ENCODE results near the gene DCC. TPM values are rescaled to one million over a fixed set of nuclear protein-coding genes. Genes with fewer than 3 reads are reported as not detected.

Gene DCC
- total RNA-seq, 1 experiment from 2014 or later: not detected

GRCh38 chr18:52370841-52371240, 30.8 kb downstream of the DCC start:
- Histone ChIP-seq H3K4me1 (replicated peaks) (no peaks in the 10 kb centered on the region), H3K4me3 (no peak overlapping the region)

GRCh38 chr18:52376104-52376503, 36.1 kb downstream of the DCC start:
- H3K4me3 ChIP-seq: no peak overlapping the region
- no peaks in the 10 kb centered on the region; the same call in 1 of the 2 replicates for H3K9me3 ChIP-seq (replicated peaks)
- no peaks in the 10 kb centered on the region for H3K27me3 ChIP-seq (replicated peaks)
- H3K4me1 ChIP-seq (replicated peaks): no peaks in the 10 kb centered on the region
- no peak for DNase-seq (ENCODE audit: low read depth in 1 of 2, low spot score in 2 of 2)
- no peak overlapping the region for H3K27ac ChIP-seq
- no peaks in the 10 kb centered on the region for H3K36me3 ChIP-seq

More at GRCh38 chr18:52370841-52371240, 30.8 kb downstream of the DCC start:
- Histone ChIP-seq H3K27ac (no peak overlapping the region), H3K9me3 (replicated peaks) (no peaks in the 10 kb centered on the region; the same call in 1 of the 2 replicates), H3K27me3 (replicated peaks) (no peaks in the 10 kb centered on the region), H3K36me3 (no peaks in the 10 kb centered on the region)
- DNase-seq (ENCODE audit: low read depth in 1 of 2, low spot score in 2 of 2): no peak

GRCh38 chr18:52377094-52377493, 37.1 kb downstream of the DCC start:
- DNase-seq (ENCODE audit: low read depth in 1 of 2, low spot score in 2 of 2): no peak
- H3K27ac ChIP-seq: no peak overlapping the region
- no peaks in the 10 kb centered on the region for H3K9me3 ChIP-seq (replicated peaks)
- H3K36me3 ChIP-seq: no peaks in the 10 kb centered on the region
- no peaks in the 10 kb centered on the region for H3K27me3 ChIP-seq (replicated peaks)
- no peaks in the 10 kb centered on the region for H3K4me1 ChIP-seq (replicated peaks)
- no peak overlapping the region for H3K4me3 ChIP-seq

- no peaks in the 10 kb centered on the region for H3K9me3 ChIP-seq (replicated peaks)
- no peaks in the 10 kb centered on the region for H3K4me1 ChIP-seq (replicated peaks)
- no peak overlapping the region for H3K4me3 ChIP-seq
- DNase-seq (ENCODE audit: low read depth in 1 of 2, low spot score in 2 of 2): no peak
- no peaks in the 10 kb centered on the region for H3K36me3 ChIP-seq
- no peaks in the 10 kb centered on the region for H3K27me3 ChIP-seq (replicated peaks)
- no peak overlapping the region for H3K27ac ChIP-seq
Measured at GRCh38 chr18:52386306-52386705, 46.3 kb downstream of the DCC start.

GRCh38 chr18:52387175-52387574, 47.2 kb downstream of the DCC start:
- H3K27ac ChIP-seq: no peak overlapping the region
- no peaks in the 10 kb centered on the region for H3K27me3 ChIP-seq (replicated peaks)
- DNase-seq (ENCODE audit: low read depth in 1 of 2, low spot score in 2 of 2): no peak
- no peaks in the 10 kb centered on the region; the same call in 1 of the 2 replicates for H3K9me3 ChIP-seq (replicated peaks)
- H3K36me3 ChIP-seq: no peaks in the 10 kb centered on the region
- H3K4me3 ChIP-seq: no peak overlapping the region
- no peaks in the 10 kb centered on the region for H3K4me1 ChIP-seq (replicated peaks)

GRCh38 chr18:52391810-52392559, 52.0 kb downstream of the DCC start:
- Histone ChIP-seq H3K9me3 (replicated peaks) (no peaks in the 10 kb centered on the region; the same call in 1 of the 2 replicates), H3K27me3 (replicated peaks) (no peaks in the 10 kb centered on the region), H3K4me1 (replicated peaks) (no peaks in the 10 kb centered on the region), H3K27ac (no peak overlapping the region), H3K4me3 (no peak overlapping the region), H3K36me3 (no peaks in the 10 kb centered on the region)
- DNase-seq (ENCODE audit: low read depth in 1 of 2, low spot score in 2 of 2): no peak

- Histone ChIP-seq H3K27me3 (replicated peaks) (no peaks in the 10 kb centered on the region), H3K4me1 (replicated peaks) (no peaks in the 10 kb centered on the region), H3K36me3 (no peaks in the 10 kb centered on the region), H3K4me3 (no peak overlapping the region), H3K9me3 (replicated peaks) (no peaks in the 10 kb centered on the region; the same call in 1 of the 2 replicates), H3K27ac (no peak overlapping the region)
- no peak for DNase-seq (ENCODE audit: low read depth in 1 of 2, low spot score in 2 of 2)
Measured at GRCh38 chr18:52394602-52395001, 54.6 kb downstream of the DCC start.

GRCh38 chr18:52395146-52395852, 55.3 kb downstream of the DCC start:
- Histone ChIP-seq H3K27me3 (replicated peaks) (no peaks in the 10 kb centered on the region), H3K9me3 (replicated peaks) (no peaks in the 10 kb centered on the region; the same call in 1 of the 2 replicates), H3K36me3 (no peaks in the 10 kb centered on the region), H3K27ac (no peak overlapping the region), H3K4me3 (no peak overlapping the region), H3K4me1 (replicated peaks) (no peaks in the 10 kb centered on the region)
- DNase-seq (ENCODE audit: low read depth in 1 of 2, low spot score in 2 of 2): no peak

- DNase-seq (ENCODE audit: low read depth in 1 of 2, low spot score in 2 of 2): no peak
Measured at GRCh38 chr18:52401236-52401635, 61.2 kb downstream of the DCC start.

GRCh38 chr18:52402814-52403213, 62.8 kb downstream of the DCC start:
- H3K27ac ChIP-seq: no peak overlapping the region
- H3K4me3 ChIP-seq: no peak overlapping the region
- H3K9me3 ChIP-seq (replicated peaks): peaks cover 3% of the 10 kb centered on the region; the same call in 1 of the 2 replicates
- H3K27me3 ChIP-seq (replicated peaks): no peaks in the 10 kb centered on the region
- H3K4me1 ChIP-seq (replicated peaks): no peaks in the 10 kb centered on the region
- DNase-seq (ENCODE audit: low read depth in 1 of 2, low spot score in 2 of 2): no peak
- no peaks in the 10 kb centered on the region for H3K36me3 ChIP-seq

More at GRCh38 chr18:52401236-52401635, 61.2 kb downstream of the DCC start:
- peaks cover 3% of the 10 kb centered on the region; the same call in 1 of the 2 replicates for H3K9me3 ChIP-seq (replicated peaks)
- no peak overlapping the region for H3K4me3 ChIP-seq
- H3K27me3 ChIP-seq (replicated peaks): no peaks in the 10 kb centered on the region
- H3K36me3 ChIP-seq: no peaks in the 10 kb centered on the region
- H3K27ac ChIP-seq: no peak overlapping the region
- no peaks in the 10 kb centered on the region for H3K4me1 ChIP-seq (replicated peaks)

- H3K9me3 ChIP-seq (replicated peaks): peaks cover 3% of the 10 kb centered on the region; the same call in 1 of the 2 replicates
- no peaks in the 10 kb centered on the region for H3K27me3 ChIP-seq (replicated peaks)
- no peaks in the 10 kb centered on the region for H3K4me1 ChIP-seq (replicated peaks)
- no peaks in the 10 kb centered on the region for H3K36me3 ChIP-seq
- H3K27ac ChIP-seq: no peak overlapping the region
- DNase-seq (ENCODE audit: low read depth in 1 of 2, low spot score in 2 of 2): no peak
- no peak overlapping the region for H3K4me3 ChIP-seq
Measured at GRCh38 chr18:52403291-52404021, 63.5 kb downstream of the DCC start.

- no peak overlapping the region for H3K27ac ChIP-seq
- no peak for DNase-seq (ENCODE audit: low read depth in 1 of 2, low spot score in 2 of 2)
- no peak overlapping the region for H3K4me3 ChIP-seq
- no peaks in the 10 kb centered on the region for H3K36me3 ChIP-seq
- H3K4me1 ChIP-seq (replicated peaks): no peaks in the 10 kb centered on the region
- peaks cover 4% of the 10 kb centered on the region; the same call in 1 of the 2 replicates for H3K9me3 ChIP-seq (replicated peaks)
- H3K27me3 ChIP-seq (replicated peaks): no peaks in the 10 kb centered on the region
Measured at GRCh38 chr18:52408800-52409302, 68.9 kb downstream of the DCC start.

- no peak for DNase-seq (ENCODE audit: low read depth in 1 of 2, low spot score in 2 of 2)
- H3K9me3 ChIP-seq (replicated peaks): peaks cover 4% of the 10 kb centered on the region; the same call in 1 of the 2 replicates
- H3K4me1 ChIP-seq (replicated peaks): no peaks in the 10 kb centered on the region
- no peaks in the 10 kb centered on the region for H3K36me3 ChIP-seq
- no peak overlapping the region for H3K27ac ChIP-seq
- no peak overlapping the region for H3K4me3 ChIP-seq
- no peaks in the 10 kb centered on the region for H3K27me3 ChIP-seq (replicated peaks)
Measured at GRCh38 chr18:52409727-52410126, 69.7 kb downstream of the DCC start.
